RWPE2 (cell line): ENCODE data around the gene NEK2.

Source experiments
- ATAC-seq: fragments of 200-7000 bp; cut with Tn5 transposase; 3 replicates; pipeline ENCODE4 v1.9.1; 2021; ENCODE audit warnings: low read depth
- DNase-seq: peaks from one replicate; pipeline ENCODE4 v3.0.0-alpha.2; 2020; ENCODE audit warnings: low spot score
- H3K27ac ChIP-seq: fragments of 450-650 bp; 2 replicates; pipeline ENCODE4 v1.5.1; 2017; ENCODE audit warnings: mild to moderate bottlenecking; ENCODE audit not compliant: poor library complexity, severe bottlenecking
- H3K27me3 ChIP-seq: fragments of 250-450 bp; sonication (Bioruptor Pico); 2 replicates; pipeline ENCODE4 v1.5.1; 2021; ENCODE audit warnings: mild to moderate bottlenecking, moderate library complexity; ENCODE audit not compliant: insufficient read depth, poor library complexity, severe bottlenecking
- H3K36me3 ChIP-seq: fragments of 250-450 bp; sonication (Bioruptor Pico); 2 replicates; pipeline ENCODE4 v1.5.1; 2020; ENCODE audit warnings: low read depth, mild to moderate bottlenecking, moderate library complexity
- H3K4me1 ChIP-seq: fragments of 250-450 bp; sonication (Bioruptor Pico); 2 replicates; pipeline ENCODE4 v1.5.1; 2021; ENCODE audit warnings: mild to moderate bottlenecking, moderate library complexity; ENCODE audit not compliant: insufficient read depth, poor library complexity, severe bottlenecking
- H3K4me3 ChIP-seq: fragments of 250-450 bp; sonication (Bioruptor Pico); 2 replicates; pipeline ENCODE4 v1.5.1; 2021; ENCODE audit warnings: mild to moderate bottlenecking, moderate library complexity; ENCODE audit not compliant: severe bottlenecking
- H3K9me3 ChIP-seq: fragments of 250-450 bp; sonication (Bioruptor Pico); 2 replicates; pipeline ENCODE4 v1.5.1; 2021; ENCODE audit warnings: mild to moderate bottlenecking, moderate library complexity; ENCODE audit not compliant: severe bottlenecking
- CTCF ChIP-seq: fragments of 450-650 bp; IDR thresholded peaks from one replicate; pipeline ENCODE4 v1.5.1; 2017; ENCODE audit warnings: mild to moderate bottlenecking, moderate library complexity; ENCODE audit not compliant: poor library complexity, severe bottlenecking

NEK2 gene

DNA sequence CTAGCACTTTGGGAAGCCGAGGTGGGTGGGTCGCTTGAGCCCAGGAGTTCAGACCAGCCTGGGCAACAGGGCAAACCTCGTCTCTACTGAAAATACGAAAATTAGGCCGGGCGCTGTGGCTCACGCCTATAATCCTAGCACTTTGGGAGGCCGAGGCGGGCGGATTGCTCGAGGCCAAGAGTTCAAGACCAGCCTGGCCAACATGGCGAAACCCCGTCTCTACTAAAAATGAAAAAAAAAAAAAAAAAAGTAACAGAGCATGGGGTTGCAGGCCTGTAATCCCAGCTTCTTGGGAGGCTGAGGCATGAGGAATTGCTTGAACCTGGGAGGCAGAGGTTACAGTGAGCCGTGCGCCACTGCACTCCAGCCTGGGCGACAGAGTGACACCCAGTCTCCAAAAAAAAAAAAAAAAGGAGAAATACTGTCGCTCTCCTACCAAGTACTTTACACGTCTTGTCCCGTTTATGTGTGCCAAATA, 724 bp upstream of the NEK2 start:
- Histone ChIP-seq H3K4me1 (no peaks in the 10 kb centered on the region), H3K27me3 (no peaks in the 10 kb centered on the region), H3K4me3 (peak overlapping the region; percentile 89), H3K36me3 (peaks cover 9% of the 10 kb centered on the region; the same call in 1 of the 2 replicates), H3K9me3 (no peaks in the 10 kb centered on the region), H3K27ac (no peak overlapping the region)
- no peak for TF ChIP-seq CTCF
- ATAC-seq = no peak
- no peak for DNase-seq

- ATAC-seq = no peak
- Histone ChIP-seq H3K27me3 (no peaks in the 10 kb centered on the region), H3K9me3 (no peaks in the 10 kb centered on the region), H3K4me3 (no peak overlapping the region), H3K36me3 (peaks cover 33% of the 10 kb centered on the region), H3K4me1 (no peaks in the 10 kb centered on the region), H3K27ac (no peak overlapping the region)
- DNase-seq = no peak
- TF ChIP-seq CTCF = no peak
Measured at GRCh38 chr1:211667065-211667617, 8.3 kb downstream of the NEK2 start.

- ATAC-seq (no peak), DNase-seq (no peak)
- no peak for TF ChIP-seq CTCF
- Histone ChIP-seq H3K27ac (no peak overlapping the region), H3K4me3 (no peak overlapping the region), H3K36me3 (peaks cover 2% of the 10 kb centered on the region), H3K4me1 (no peaks in the 10 kb centered on the region), H3K27me3 (no peaks in the 10 kb centered on the region), H3K9me3 (no peaks in the 10 kb centered on the region)
Measured at GRCh38 chr1:211660718-211661222, 14.7 kb downstream of the NEK2 start.

- no peaks in the 10 kb centered on the region for H3K4me1 ChIP-seq
Measured at GRCh38 chr1:211656728-211657127, 18.7 kb downstream of the NEK2 start.

More at GRCh38 chr1:211656728-211657127, 18.7 kb downstream of the NEK2 start:
- Histone ChIP-seq H3K36me3 (no peaks in the 10 kb centered on the region), H3K9me3 (no peaks in the 10 kb centered on the region), H3K4me3 (no peak overlapping the region), H3K27ac (no peak overlapping the region), H3K27me3 (no peaks in the 10 kb centered on the region)
- DNase-seq = no peak
- TF ChIP-seq CTCF = no peak
- ATAC-seq = no peak
